Activated CD8-positive, alpha-beta T cell treated with anti-CD3 and anti-CD28 coated beads, Interleukin-2, amount 10 ng/mL, durations not matched to agents 7 days and 5 days (primary cell): ENCODE data around the gene TIMP2. TPM values are rescaled to one million over a fixed set of nuclear protein-coding genes. Genes with fewer than 3 reads are reported as not detected.
"Not testable (repeated sequence)": the region's sequence is repeated elsewhere in the genome, so short reads cannot be mapped to it uniquely, and the experiment has no call there.

Experiments
- ATAC-seq: fragments of 150-1000 bp; cut with Tn5 transposase; one replicate; pipeline ENCODE4 v1.10.0; 2021; ENCODE audit warnings: moderate library complexity
- CTCF ChIA-PET: fragments of 350-600 bp; sonication (Branson Sonifier 250); formaldehyde crosslinking; loops from one replicate; lab custom pipeline; 2021; ENCODE audit warnings: antibody characterized with exemption; lab: Charles Lee
- POLR2A ChIA-PET: fragments of 350-600 bp; sonication (Branson Sonifier 250); formaldehyde crosslinking; loops from one replicate; lab custom pipeline; 2021; ENCODE audit warnings: antibody characterized with exemption; lab: Charles Lee
- DNase-seq: peaks from one replicate; pipeline ENCODE4 v3.0.0-alpha.2; 2020
- H3K27ac Mint-ChIP-seq: one replicate; pipeline ENCODE4 v1.8.0; 2021; ENCODE audit warnings: mild to moderate bottlenecking, mixed read lengths
- H3K27me3 Mint-ChIP-seq: one replicate; pipeline ENCODE4 v1.8.0; 2021; ENCODE audit warnings: low read depth, mixed read lengths
- H3K36me3 Mint-ChIP-seq: one replicate; pipeline ENCODE4 v1.8.0; 2021; ENCODE audit warnings: low read depth, mixed read lengths
- H3K4me1 Mint-ChIP-seq: one replicate; pipeline ENCODE4 v1.8.0; 2021; ENCODE audit warnings: low read depth, mixed read lengths
- H3K4me3 Mint-ChIP-seq: one replicate; pipeline ENCODE4 v1.8.0; 2021; ENCODE audit warnings: mild to moderate bottlenecking, mixed read lengths
- H3K9me3 Mint-ChIP-seq: one replicate; pipeline ENCODE4 v1.8.0; 2022; ENCODE audit warnings: mixed read lengths; ENCODE audit not compliant: insufficient read depth
- total RNA-seq, 2 experiments: library from RNA; stranded (reverse); gene quantifications; one replicate each; pipeline ENCODE4 v1.2.3, GENCODE V29; 2021

Gene TIMP2
- total RNA-seq, 2 experiments from 2014 or later, result 3.6 to 3.8 TPM

DNA sequence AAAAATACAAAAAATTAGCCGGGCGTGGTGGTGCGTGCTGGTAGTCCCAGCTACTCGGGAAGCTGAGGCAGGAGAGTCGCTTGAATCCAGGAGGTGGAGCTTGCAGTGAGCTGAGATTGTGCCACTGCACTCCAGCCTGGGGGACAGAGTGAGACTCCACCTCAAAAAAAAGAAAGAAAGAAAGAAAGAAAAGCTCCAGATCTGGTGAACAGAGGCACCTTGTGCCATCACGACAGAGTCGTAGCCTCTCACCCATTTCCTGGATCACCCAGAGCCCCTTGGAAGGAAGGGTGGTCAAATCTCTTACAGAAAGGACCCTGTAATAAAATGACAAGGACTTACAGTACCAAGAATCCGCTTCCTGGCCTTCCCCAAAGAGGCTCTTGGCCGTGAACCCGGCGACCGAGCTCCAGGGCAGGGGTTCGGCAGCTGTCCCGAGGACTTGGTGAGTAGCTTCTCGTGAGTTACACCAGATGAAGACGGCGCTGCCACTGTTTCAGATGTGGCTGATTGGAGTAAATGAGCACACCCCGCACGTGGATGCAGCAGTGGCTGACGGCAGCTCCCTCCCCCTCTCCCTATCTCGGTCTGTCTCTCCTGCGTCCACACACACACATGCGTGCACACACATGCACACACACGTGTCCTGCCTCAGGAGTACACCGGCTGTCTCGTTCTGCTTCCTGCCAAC, 41.1 kb upstream of the TIMP2 start:
- ChIA-PET POLR2A (no interaction called here), CTCF (interaction anchor here (1.9 kb wide), 1 partner anchor 100 kb away, joined by 9 read pairs; no protein-coding TSS in a partner anchor)
- H3K4me1 Mint-ChIP-seq, result peaks cover 10% of the 10 kb centered on the region
- H3K27me3 Mint-ChIP-seq, result no peaks in the 10 kb centered on the region
- DNase-seq (no peak), ATAC-seq (no peak)
- no peaks in the 10 kb centered on the region for H3K9me3 Mint-ChIP-seq
- no peak overlapping the region for H3K4me3 Mint-ChIP-seq
- H3K27ac Mint-ChIP-seq, result no peak overlapping the region
- peaks cover 10% of the 10 kb centered on the region for H3K36me3 Mint-ChIP-seq

DNA sequence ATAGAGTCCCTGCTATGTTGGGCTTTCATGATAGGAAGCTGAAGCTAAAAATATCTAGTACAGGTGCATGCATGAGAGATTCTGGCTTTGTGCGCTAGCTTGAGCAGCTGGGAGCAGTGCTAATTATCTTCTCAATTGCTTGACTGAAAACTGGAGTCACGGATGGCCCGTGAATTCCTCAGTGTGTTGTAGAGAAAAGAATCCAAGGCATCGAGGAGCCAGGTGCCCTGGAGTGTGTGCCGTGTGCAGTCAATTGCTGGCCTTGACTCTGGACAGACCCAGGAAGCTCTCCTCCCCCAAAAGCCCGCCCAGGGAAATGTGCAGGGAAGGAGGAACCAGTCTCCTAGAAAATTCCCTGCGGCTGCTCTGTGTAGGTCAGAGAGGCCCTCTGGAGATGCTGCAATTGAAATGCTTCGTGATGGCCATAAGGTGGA, 40.3 kb upstream of the TIMP2 start:
- ATAC-seq (no peak), DNase-seq (no peak)
- Mint-ChIP-seq H3K4me3 (no peak overlapping the region), H3K36me3 (peaks cover 6% of the 10 kb centered on the region), H3K9me3 (no peaks in the 10 kb centered on the region), H3K4me1 (peaks cover 2% of the 10 kb centered on the region), H3K27me3 (no peaks in the 10 kb centered on the region), H3K27ac (no peak overlapping the region)
- POLR2A ChIA-PET, result no interaction called here
- CTCF ChIA-PET, result interaction anchor here (1.9 kb wide), 1 partner anchor 100 kb away, joined by 9 read pairs; no protein-coding TSS in a partner anchor

DNA sequence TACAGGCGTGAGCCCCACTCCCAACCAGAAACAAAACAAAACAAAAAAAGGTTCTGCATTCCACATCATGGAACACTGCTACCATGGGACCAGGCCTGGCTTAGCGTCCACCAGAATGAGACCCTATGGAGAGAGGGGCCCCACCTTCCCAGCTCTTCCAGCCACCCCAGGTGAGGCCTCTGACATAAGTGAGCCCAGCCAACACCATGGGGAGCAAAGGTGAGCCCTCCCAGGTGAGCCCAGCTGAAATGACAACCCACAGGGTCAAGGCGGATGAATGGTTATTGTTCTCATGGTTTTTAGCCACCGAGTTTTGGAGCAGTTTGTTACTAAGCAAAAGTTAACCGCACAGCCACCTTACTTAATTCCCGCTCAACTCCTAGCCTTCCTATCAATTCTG, 38.2 kb upstream of the TIMP2 start:
- Mint-ChIP-seq H3K27ac (no peak overlapping the region), H3K36me3 (peaks cover 2% of the 10 kb centered on the region), H3K4me1 (no peaks in the 10 kb centered on the region), H3K4me3 (no peak overlapping the region), H3K27me3 (no peaks in the 10 kb centered on the region), H3K9me3 (no peaks in the 10 kb centered on the region)
- POLR2A ChIA-PET, result interaction anchor here (0.5 kb wide), 1 partner anchor 1686 kb away, joined by 3 read pairs; no protein-coding TSS in a partner anchor
- CTCF ChIA-PET, result no interaction called here
- DNase-seq (no peak), ATAC-seq (no peak)

DNA sequence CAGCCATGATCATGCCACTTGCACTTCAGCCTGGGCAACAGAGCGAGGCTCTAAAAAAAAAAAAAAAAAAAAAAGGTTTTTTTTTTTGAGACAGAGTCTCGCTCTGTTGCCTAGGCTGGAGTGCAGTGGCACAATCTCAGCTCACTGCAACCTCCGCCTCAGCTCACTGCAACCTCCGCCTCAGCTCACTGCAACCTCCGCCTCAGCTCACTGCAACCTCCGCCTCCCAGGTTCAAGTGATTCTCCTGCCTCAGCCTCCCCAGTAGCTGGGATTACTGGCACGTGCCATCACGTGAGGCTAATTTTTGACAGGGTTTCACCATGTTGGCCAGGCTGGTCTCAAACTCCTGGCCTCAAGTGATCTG, 37.8 kb upstream of the TIMP2 start:
- DNase-seq, H3K4me1 Mint-ChIP-seq, H3K9me3 Mint-ChIP-seq, POLR2A ChIA-PET, ATAC-seq, H3K27me3 Mint-ChIP-seq, H3K36me3 Mint-ChIP-seq, H3K4me3 Mint-ChIP-seq, H3K27ac Mint-ChIP-seq: not testable (repeated sequence)
- CTCF ChIA-PET, result interaction anchor here (0.7 to 1.2 kb wide), 2 partner anchors 9 to 97 kb away, joined by 4 read pairs; no protein-coding TSS in a partner anchor

GRCh38 chr17:78962345-78962983, 37.3 kb upstream of the TIMP2 start:
- no peak for ATAC-seq
- DNase-seq, result no peak
- no peaks in the 10 kb centered on the region for H3K9me3 Mint-ChIP-seq
- POLR2A ChIA-PET, result no interaction called here
- no peaks in the 10 kb centered on the region for H3K4me1 Mint-ChIP-seq
- peaks cover 2% of the 10 kb centered on the region for H3K36me3 Mint-ChIP-seq
- H3K4me3 Mint-ChIP-seq, result no peak overlapping the region
- no peaks in the 10 kb centered on the region for H3K27me3 Mint-ChIP-seq
- no peak overlapping the region for H3K27ac Mint-ChIP-seq
- CTCF ChIA-PET, result interaction anchor here (0.7 to 1.2 kb wide), 2 partner anchors 9 to 97 kb away, joined by 4 read pairs; no protein-coding TSS in a partner anchor

- ChIA-PET CTCF (interaction anchor here (2.4 kb wide), 1 partner anchor 96 kb away, joined by 8 read pairs; no protein-coding TSS in a partner anchor), POLR2A (no interaction called here)
- H3K27me3 Mint-ChIP-seq, result no peaks in the 10 kb centered on the region
Measured at GRCh38 chr17:78961571-78961970, 36.4 kb upstream of the TIMP2 start.

GRCh38 chr17:78960928-78961327, 35.7 kb upstream of the TIMP2 start:
- no peak for ATAC-seq
- Mint-ChIP-seq H3K4me1 (no peaks in the 10 kb centered on the region), H3K36me3 (no peaks in the 10 kb centered on the region), H3K27me3 (no peaks in the 10 kb centered on the region), H3K4me3 (no peak overlapping the region), H3K27ac (no peak overlapping the region), H3K9me3 (no peaks in the 10 kb centered on the region)
- DNase-seq, result no peak
- CTCF ChIA-PET, result interaction anchor here (2.4 kb wide), 1 partner anchor 95 kb away, joined by 8 read pairs; no protein-coding TSS in a partner anchor
- POLR2A ChIA-PET, result interaction anchor here (0.6 kb wide), 1 partner anchor 42 kb away, joined by 5 read pairs; no protein-coding TSS in a partner anchor

More at GRCh38 chr17:78961571-78961970, 36.4 kb upstream of the TIMP2 start:
- Mint-ChIP-seq H3K4me1 (no peaks in the 10 kb centered on the region), H3K9me3 (no peaks in the 10 kb centered on the region), H3K36me3 (no peaks in the 10 kb centered on the region), H3K4me3 (no peak overlapping the region), H3K27ac (no peak overlapping the region)
- no peak for DNase-seq
- ATAC-seq, result no peak

DNA sequence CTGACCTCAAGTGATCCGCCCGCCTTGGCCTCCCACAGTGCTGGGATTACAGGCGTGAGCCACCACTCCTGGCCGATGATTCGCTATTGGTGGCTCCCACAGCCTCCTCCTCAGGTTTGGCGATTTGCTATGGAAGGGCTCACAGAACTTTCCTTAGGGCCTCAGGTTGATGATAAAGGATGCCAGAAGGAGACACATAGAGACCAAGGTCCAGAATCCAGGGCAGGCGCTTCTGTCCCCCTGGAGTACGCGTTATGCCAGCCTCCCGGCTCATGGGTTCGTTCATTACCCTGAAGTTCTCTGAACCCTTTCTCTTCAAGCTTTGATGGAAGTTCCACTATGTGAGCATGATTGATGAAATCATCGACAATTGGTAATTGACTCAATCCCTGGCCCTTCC, 34.6 kb upstream of the TIMP2 start:
- Mint-ChIP-seq H3K9me3 (no peaks in the 10 kb centered on the region), H3K4me3 (no peak overlapping the region), H3K27me3 (no peaks in the 10 kb centered on the region), H3K36me3 (no peaks in the 10 kb centered on the region), H3K27ac (no peak overlapping the region), H3K4me1 (no peaks in the 10 kb centered on the region)
- CTCF ChIA-PET, result interaction anchor here (2.4 kb wide), 1 partner anchor 94 kb away, joined by 8 read pairs; no protein-coding TSS in a partner anchor
- DNase-seq (no peak), ATAC-seq (no peak)
- POLR2A ChIA-PET, result no interaction called here

DNA sequence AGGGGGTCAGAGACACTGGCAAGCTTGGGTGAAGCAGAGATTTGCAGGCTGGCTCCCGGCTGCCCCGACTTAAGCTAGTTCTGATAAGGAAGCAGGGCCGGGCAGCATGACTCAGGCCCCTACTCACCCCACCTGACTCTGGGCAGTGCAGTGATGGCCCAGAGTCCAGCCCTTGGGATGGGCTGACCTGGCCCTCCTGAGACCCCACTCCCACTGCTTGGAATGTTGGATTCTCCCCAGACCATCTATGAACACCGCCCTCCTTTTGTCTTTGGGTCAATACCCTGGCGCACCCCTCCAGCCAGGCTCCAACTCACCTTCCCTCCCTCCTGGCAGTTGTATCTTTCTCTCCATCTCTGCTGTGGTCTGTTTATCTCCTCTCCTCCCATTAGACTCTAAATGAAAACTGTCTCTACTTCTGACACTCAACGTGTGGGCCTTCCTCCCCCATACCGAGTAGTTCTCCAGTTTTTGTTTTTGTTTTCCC, 33.5 kb upstream of the TIMP2 start:
- no peaks in the 10 kb centered on the region for H3K4me1 Mint-ChIP-seq
- ATAC-seq, result no peak
- H3K27ac Mint-ChIP-seq, result no peak overlapping the region
- CTCF ChIA-PET, result no interaction called here
- H3K27me3 Mint-ChIP-seq, result no peaks in the 10 kb centered on the region
- POLR2A ChIA-PET, result no interaction called here
- no peak overlapping the region for H3K4me3 Mint-ChIP-seq
- no peak for DNase-seq
- H3K36me3 Mint-ChIP-seq, result no peaks in the 10 kb centered on the region
- H3K9me3 Mint-ChIP-seq, result no peaks in the 10 kb centered on the region

GRCh38 chr17:78957128-78957527, 31.9 kb upstream of the TIMP2 start:
- Mint-ChIP-seq H3K27ac (no peak overlapping the region), H3K4me1 (no peaks in the 10 kb centered on the region), H3K4me3 (no peak overlapping the region), H3K36me3 (no peaks in the 10 kb centered on the region), H3K27me3 (no peaks in the 10 kb centered on the region), H3K9me3 (no peaks in the 10 kb centered on the region)
- CTCF ChIA-PET, result interaction anchor here (1.4 kb wide), 1 partner anchor 15 kb away, joined by 4 read pairs; no protein-coding TSS in a partner anchor
- ATAC-seq (no peak), DNase-seq (no peak)
- POLR2A ChIA-PET, result no interaction called here

DNA sequence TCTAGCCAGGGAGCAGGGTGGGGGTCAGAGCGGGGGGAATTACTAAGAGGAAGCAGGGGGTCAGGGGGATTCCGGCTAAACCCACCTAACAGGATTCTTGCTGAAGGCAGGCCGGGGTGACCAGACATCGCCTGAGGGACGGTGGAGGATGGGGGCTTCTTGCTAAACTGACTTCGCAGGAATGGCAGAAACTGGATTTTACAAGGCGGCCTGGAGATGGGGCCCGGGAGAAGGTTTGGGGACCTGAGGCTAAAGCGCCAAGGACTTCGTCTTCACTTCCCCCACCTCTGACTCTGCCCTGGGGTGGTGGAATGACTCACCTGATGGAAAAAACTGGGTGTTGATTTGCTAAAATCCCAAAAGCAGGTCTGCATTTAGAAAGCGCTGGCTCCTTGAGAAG, 31.1 kb upstream of the TIMP2 start:
- ATAC-seq (no peak), DNase-seq (no peak)
- Mint-ChIP-seq H3K4me1 (no peaks in the 10 kb centered on the region), H3K27me3 (no peaks in the 10 kb centered on the region), H3K27ac (no peak overlapping the region), H3K36me3 (no peaks in the 10 kb centered on the region), H3K4me3 (no peak overlapping the region), H3K9me3 (no peaks in the 10 kb centered on the region)
- CTCF ChIA-PET, result interaction anchor here (1.4 kb wide), 1 partner anchor 15 kb away, joined by 4 read pairs; no protein-coding TSS in a partner anchor
- POLR2A ChIA-PET, result no interaction called here

DNA sequence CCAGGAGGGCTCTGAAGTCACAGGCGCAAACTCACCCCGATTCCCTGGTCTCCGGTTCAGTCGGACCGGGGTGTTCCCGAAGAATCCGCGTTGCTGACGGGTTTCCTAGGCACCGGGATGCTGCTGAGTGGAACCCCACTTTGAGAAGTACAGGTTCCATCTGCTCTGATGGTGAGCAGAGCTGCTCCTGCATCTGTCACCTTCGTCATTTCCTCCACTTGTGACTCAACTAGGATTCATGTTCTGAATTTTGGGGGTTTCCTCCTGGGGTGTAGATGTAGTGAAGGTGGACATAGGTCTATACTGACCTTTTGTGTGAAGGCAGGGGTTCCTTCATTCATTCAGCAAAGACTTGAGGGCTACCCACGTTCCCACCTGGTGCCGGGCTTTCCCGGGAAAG, 29.5 kb upstream of the TIMP2 start:
- Mint-ChIP-seq H3K9me3 (peaks cover 5% of the 10 kb centered on the region), H3K4me3 (no peak overlapping the region), H3K36me3 (no peaks in the 10 kb centered on the region), H3K4me1 (no peaks in the 10 kb centered on the region), H3K27me3 (no peaks in the 10 kb centered on the region), H3K27ac (no peak overlapping the region)
- ChIA-PET CTCF (no interaction called here), POLR2A (no interaction called here)
- DNase-seq (no peak), ATAC-seq (no peak)
